Neural cell (in vitro differentiated cells): ENCODE results near the gene SLBP.

ENCODE experiments used
- EP300 ChIP-seq: fragments of 450-650 bp; conservative IDR thresholded peaks from 2 replicates; pipeline ENCODE4 v1.6.1; 2014; ENCODE audit warnings: antibody characterized with exemption, mild to moderate bottlenecking, moderate library complexity; ENCODE audit not compliant: poor library complexity, severe bottlenecking
- MXI1 ChIP-seq: fragments of 450-650 bp; conservative IDR thresholded peaks from 2 replicates; pipeline ENCODE4 v1.6.1; 2014; ENCODE audit warnings: antibody characterized with exemption, mild to moderate bottlenecking; ENCODE audit not compliant: poor library complexity, severe bottlenecking
- TAF1 ChIP-seq: IDR thresholded peaks from 2 replicates; pipeline ENCODE4 v1.6.1; 2012; ENCODE audit warnings: low read depth
- TF ChIP-seq, protein P1 (sequence below): fragments of 450-650 bp; IDR thresholded peaks from 2 replicates; pipeline ENCODE4 v1.5.1; 2014; ENCODE audit warnings: antibody characterized with exemption, mild to moderate bottlenecking, moderate library complexity; ENCODE audit not compliant: poor library complexity, severe bottlenecking

DNA sequence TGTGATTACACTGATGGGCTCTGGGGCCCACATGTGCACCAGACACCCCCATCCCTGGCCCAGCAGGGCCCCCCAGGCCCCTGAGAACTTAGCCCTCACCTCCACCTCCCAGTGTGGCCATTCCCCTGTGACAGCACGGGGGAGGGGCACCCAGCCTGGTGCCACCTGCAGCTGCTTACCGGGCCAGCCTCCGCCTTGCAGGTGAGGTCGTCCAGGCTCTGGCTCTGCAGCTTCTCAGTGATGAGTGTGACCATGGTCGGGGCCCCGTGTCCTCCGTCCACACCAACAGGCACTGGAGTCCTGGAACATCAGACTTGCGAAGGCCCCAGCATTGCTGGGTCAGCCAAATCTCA, 43.7 kb downstream of the SLBP start:
- TF ChIP-seq, protein P1, sequence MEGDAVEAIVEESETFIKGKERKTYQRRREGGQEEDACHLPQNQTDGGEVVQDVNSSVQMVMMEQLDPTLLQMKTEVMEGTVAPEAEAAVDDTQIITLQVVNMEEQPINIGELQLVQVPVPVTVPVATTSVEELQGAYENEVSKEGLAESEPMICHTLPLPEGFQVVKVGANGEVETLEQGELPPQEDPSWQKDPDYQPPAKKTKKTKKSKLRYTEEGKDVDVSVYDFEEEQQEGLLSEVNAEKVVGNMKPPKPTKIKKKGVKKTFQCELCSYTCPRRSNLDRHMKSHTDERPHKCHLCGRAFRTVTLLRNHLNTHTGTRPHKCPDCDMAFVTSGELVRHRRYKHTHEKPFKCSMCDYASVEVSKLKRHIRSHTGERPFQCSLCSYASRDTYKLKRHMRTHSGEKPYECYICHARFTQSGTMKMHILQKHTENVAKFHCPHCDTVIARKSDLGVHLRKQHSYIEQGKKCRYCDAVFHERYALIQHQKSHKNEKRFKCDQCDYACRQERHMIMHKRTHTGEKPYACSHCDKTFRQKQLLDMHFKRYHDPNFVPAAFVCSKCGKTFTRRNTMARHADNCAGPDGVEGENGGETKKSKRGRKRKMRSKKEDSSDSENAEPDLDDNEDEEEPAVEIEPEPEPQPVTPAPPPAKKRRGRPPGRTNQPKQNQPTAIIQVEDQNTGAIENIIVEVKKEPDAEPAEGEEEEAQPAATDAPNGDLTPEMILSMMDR: no peak
- TF ChIP-seq EP300 (no peak), TAF1 (no peak), MXI1 (no peak)
